Measurements from ENCODE around the gene OPRL1.

The OPRL1 gene

DNA sequence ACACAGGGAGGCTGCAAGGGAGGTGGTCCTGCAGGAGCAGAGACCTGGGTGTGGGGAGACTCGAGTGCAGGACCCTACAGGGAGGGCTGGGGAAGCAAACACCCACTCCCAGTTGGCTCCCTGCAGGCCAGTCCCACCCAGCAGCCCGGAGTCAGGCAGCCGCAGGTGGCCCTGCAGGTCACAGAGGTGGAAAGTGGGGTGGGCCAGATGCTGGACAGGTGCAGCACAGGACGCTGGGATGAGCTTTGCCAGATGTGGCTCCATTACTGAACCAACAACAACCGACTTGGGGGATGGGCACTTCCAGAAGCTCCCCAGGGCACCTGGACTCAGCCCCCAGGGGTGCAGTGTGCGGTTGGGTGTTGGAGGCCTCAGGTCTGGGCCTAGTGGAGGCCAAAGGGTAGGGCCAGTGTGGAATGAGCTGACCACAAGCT lies 57.7 kb downstream of the OPRL1 start:
- DNase-seq (ENCODE audit: low read depth, low spot score): no peak
- H3K27ac ChIP-seq: no peak overlapping the region

DNA sequence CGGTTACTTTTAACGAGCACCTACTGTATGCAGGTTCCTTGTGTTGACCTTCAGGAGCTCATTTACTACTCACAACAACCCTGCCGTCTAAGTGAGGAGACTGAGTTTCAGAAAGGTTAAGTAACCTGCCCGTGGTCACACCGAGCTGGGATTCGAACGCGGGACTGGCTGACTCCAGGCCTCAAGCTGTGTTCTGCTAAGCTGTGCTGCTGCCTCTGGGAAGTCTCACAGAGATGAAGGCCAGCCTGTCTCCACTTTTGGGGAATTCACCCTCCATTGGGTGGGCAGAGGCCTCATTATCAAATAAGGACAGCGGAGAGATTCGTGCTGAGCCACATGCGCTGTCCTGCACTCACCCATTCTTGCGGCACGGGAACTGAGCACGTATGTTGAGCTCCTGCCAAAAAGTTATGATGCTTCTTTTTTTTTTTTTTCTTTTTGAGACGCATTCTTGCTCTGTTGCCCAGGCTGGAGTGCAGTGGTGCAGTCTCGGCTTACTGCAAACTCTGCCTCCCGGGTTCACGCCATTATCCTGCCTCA lies 58.5 kb downstream of the OPRL1 start:
- H3K27ac ChIP-seq: no peak overlapping the region
- no peak for DNase-seq (ENCODE audit: low read depth, low spot score)

GRCh38 chr20:64139199-64140060 lies 59.5 kb downstream of the OPRL1 start:
- no peak overlapping the region for H3K27ac ChIP-seq
- no peak for DNase-seq (ENCODE audit: low read depth, low spot score)

DNA sequence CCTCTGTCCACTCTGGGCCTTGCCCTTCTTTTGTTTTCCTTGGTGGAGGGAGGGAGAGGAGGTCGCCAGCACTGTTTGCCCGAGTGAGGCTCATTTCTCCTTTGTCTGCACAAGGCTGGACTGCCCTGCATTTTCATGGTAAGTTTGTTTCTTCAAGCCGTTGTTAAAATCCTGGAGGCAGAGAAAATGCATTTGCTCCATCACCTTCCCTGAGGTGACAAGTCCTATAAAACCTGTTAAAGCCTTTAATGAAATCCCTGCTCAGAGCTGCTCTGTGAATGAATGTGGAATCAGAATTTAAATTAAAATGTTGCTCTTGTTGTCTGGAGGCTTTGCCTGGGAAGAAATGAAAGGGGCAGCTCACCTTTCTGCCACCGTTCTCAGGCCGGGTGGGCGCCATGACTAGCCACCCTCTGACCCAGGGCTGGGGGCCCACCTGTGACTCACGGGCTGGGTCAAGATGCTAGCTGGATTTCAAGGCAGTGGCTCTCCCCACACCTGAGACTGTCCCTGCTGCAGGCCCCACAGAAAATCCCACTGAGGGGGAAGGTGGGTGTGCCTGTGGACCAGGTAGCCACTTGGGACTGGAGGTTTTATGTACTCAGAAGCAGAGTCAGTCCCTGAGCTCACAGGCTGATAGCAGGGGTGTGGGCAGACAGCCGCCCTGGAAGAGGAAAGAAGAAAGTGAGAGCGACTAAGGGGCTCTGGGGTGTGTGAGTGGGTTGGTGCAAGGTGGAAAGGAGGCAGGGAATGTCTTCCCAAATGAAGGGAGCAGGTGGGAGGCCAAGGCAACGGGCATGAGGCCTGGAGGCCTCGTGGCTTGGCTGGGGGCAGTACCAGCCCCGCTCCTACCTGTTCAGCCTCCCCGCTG lies 60.4 kb downstream of the OPRL1 start:
- H3K27ac ChIP-seq: no peak overlapping the region
- no peak for DNase-seq (ENCODE audit: low read depth, low spot score)

DNA sequence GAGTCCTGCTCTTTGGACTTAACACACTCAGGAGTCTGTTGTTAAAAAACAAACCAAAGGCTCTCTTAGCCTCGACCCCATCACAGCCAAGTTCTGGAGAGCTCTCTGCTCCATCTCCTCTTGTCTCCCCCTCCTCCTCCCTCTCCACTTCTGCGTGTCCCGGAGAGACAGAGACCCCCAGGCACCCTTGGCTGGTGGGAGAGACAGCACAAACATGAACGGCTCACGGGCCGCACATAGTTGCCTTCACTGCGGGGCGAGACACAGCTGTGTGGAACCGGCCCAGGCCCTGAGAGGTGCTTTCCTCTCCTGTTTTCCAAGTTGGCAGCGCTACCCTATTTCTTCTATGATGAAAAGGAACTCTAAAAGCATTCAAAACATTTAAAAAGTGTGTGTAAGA lies 61.1 kb downstream of the OPRL1 start:
- no peak for DNase-seq (ENCODE audit: low read depth, low spot score)
- H3K27ac ChIP-seq: no peak overlapping the region

- no peak overlapping the region for H3K27ac ChIP-seq
- DNase-seq (ENCODE audit: low read depth, low spot score): no peak
Observed at GRCh38 chr20:64142590-64142989, 62.7 kb downstream of the OPRL1 start.

DNA sequence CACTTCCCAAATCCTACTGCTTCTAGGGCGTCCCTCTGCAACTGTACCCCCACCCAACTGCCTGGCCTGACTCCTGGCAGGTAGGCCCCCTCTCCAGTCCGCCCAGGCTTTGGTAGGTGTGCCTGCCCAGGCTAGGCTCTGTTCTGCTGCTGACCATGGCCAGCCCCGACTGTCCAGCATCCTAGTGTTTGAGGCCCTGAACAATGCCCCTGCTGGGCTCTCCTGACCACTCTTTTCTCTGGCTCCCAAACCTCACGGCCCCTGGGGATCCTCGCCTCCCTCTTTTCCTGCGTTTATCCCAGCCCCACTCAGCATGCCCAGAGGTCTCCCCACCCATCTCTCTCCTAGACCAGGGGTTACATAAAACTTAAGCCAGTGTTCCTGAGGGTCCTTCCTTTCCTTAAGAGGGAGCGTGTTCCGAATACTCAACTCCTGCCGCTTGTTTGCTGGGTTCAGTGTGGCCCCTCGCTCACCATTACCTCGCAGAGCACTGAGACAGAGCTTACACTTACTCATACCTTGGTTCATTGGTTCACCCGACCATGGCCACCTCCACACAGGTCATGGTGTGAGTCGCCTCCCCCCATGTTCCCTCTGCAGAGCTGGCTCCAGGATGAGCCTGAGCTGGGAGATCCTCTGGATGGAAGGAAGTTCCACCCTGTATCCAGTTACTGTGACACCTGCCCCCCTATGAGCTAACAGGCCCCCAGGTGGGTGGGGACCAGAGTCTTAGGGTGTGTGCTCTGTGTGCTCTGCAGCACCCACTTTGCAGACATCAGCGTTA lies 63.3 kb downstream of the OPRL1 start:
- DNase-seq (ENCODE audit: low read depth, low spot score): no peak
- no peak overlapping the region for H3K27ac ChIP-seq

DNA sequence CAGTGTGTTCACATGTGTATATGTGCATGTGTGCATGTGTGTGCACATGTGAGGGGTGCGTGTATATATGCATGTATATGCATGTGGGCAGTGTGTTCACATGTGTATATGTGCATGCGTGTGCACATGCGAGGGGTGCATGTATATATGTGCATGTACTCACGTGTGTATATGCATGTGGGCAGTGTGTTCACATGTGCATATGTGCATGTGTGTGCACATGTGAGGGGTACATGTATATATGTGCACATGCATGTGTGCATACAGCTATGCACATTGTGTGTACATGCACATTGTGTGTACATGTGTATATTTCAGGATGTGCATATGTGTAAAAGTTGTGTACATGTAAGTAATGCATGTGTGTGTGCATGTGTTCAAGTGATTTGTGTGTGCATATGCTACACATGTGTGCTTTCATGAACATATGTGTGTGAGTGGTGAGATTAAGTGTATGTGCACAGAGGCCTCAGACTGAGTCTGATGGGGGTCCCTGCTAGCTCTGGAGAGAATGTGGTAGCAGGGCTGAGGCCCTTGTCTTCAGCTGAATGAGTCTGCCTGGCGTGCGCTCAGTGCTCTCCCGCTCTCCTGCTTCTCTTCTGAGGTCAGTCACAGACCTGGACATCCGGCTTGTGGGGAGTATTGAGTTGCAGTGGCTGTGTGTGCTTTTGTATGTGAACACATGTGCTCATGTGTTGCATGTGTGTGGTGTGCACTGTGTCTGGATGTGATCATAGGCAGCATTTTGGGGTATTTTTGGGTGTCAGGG lies 64.4 kb downstream of the OPRL1 start:
- H3K27ac ChIP-seq: no peak overlapping the region
- DNase-seq (ENCODE audit: low read depth, low spot score): no peak

- DNase-seq (ENCODE audit: low read depth, low spot score): no peak
- H3K27ac ChIP-seq: no peak overlapping the region
Observed at GRCh38 chr20:64145458-64146300, 65.8 kb downstream of the OPRL1 start.

DNA sequence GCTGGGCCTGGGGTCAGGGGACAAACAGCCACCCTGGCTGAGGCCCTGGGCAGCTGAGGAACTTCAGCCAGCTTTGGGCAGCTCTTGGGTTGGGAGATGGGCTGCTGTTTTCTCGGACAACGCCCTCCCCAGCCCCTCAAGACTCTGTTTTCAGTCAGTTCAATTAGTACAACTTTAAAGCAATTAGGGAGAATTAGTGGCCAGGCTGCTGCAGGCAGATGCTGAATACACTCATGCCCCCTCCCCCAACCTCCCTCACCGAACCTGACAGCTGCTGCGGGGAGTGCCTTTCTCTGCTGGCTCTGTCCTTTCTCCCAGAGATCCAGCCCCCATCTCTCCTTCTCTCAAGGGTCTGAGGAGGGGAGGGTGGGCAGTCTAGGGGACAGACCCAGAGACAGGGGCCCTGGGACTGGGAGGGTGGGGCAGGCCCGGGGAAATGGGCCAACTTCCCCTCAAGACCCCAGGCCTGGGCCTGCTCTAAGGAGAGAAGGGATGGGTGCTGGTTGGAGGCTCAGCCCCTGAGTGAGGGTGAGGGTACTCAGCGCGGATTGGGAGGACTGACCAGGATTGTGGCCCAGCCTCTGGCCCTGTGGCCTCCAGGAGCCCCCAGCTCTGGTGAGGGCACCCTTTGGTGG lies 66.5 kb downstream of the OPRL1 start:
- no peak overlapping the region for H3K27ac ChIP-seq
- DNase-seq (ENCODE audit: low read depth, low spot score): no peak

DNA sequence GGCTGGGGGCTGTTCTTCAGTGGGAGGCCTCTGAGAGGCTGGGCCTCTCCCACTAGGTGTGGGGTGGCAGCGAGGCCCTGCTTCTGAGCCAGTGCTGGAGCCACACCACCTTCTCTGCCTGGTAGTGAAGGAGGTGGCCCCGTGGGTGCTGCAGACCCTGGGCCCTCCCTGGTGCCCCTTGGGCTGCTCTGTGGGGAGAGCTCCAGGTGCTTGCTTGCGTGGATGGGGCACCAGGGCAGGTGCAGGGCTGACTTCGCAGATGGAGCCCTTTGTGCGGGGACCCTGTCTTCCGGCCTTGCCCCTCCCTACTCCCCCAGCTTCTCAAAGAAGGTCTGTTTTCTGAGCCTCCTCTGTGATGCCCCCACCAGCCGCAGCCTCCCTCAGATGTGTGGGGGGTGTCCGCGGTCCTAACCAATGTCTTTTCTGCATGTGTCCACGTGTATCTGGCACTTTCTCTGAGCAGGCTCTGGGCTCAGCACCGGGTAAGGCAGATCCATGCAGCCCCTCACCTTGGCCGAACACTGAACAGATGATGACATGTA lies 67.1 kb downstream of the OPRL1 start:
- no peak for DNase-seq (ENCODE audit: low read depth, low spot score)
- H3K27ac ChIP-seq: no peak overlapping the region

DNA sequence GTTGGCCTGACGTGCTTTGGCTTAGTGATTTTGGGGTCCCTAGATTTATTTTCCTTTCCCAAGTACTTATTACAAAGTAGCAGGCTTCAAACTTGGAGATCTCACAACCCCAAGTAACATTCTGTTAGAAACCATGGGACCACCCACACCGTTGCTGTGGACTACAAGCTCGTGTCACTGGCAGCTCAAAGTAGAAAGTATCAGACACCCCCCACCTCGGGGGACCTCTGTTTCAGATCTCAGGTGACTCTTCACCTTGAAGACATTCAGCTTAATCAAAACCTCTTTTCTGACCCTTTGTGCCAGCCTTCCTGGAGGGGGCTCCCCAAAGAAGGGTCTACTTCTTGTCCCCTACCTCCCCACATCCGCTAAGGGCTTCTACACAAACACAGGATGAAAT lies 68.7 kb downstream of the OPRL1 start:
- no peak overlapping the region for H3K27ac ChIP-seq

DNA sequence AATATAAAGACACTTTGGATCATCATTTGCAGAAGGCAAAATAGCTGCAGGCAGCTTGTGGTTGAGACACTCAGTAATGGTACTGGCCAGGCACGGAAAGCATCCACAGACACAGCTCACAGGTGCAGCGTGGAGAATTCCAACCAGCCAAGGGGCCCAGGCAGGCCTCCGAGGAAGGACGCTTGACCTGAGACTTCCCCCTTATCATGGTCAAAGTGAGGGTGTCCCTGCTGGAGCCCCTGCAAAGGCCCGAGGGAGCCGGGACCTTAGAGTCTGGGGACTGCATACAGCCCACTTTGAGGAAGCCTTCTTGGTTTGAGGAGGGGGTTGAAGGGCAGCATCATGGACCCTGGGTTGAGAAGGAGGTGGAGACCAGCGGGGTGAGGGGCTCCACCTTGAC lies 69.3 kb downstream of the OPRL1 start:
- H3K27ac ChIP-seq: no peak overlapping the region
- no peak for DNase-seq (ENCODE audit: low read depth, low spot score)

More for the DNA sequence above, 68.7 kb downstream of the OPRL1 start:
- no peak for DNase-seq (ENCODE audit: low read depth, low spot score)

- no peak overlapping the region for H3K27ac ChIP-seq
- DNase-seq (ENCODE audit: low read depth, low spot score): no peak
Observed at GRCh38 chr20:64149809-64150560, 70.1 kb downstream of the OPRL1 start.
